Dermis microvascular lymphatic vessel endothelial cell (primary cell): ENCODE results near the gene ZDHHC11B. TPM values are rescaled to one million over a fixed set of nuclear protein-coding genes. Genes with fewer than 3 reads are reported as not detected.
"Not testable (repeated sequence)": the region's sequence is repeated elsewhere in the genome, so short reads cannot be mapped to it uniquely, and the experiment has no call there.

Experiments used
- DNase-seq, 2 donors: peaks; one replicate each; pipeline versions ENCODE4 v3.0.0 to v3.0.0-alpha.2; 2010; ENCODE audit warnings: low read depth in 2 of 2
- total RNA-seq: library from RNA; depleted of rRNA; stranded (reverse); fragments of >200 nt; gene quantifications from 2 replicates; pipeline ENCODE4 v1.2.1, GENCODE V29; 2014

The ZDHHC11B gene
- total RNA-seq, 1 donor from 2014 or later = not detected

- not testable (repeated sequence) for DNase-seq
These were observed 14.9 kb downstream of the ZDHHC11B start for GRCh38 chr5:769485-770145.

DNA sequence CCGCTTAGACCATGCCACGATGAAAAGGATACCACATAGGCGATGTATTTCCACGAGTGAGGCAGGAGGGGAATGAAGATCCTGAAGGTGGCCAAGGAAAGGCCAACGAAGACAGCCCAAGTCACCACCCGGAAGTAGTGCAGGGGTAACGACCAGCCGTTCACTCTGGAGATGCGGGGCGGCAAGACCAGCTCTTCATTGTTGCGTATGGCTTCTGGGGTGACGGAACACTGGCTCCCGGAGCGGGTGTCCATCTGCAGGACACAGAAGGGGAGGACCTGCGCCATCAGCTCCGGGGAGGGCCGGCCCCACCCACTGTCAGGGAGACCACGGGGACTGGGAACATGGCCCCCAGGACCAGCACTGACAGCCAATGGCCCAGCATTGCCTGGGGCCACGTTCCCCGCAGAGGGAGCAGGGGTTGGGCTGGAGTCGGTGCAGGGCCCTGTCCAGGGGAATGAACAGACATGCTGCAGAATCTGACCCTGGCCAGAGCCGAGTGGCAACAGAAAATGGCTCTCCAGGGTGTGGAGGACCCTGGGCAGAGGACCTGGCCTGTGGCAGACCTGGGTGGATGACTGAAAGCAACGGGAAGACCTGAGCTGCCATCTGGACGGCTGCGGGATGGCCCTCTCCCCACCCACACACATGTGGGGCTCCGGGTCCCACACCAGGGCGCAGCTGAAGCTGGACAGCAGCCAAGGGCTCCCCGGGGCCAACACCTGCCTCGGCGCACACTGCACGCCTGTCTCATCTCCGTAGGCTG lies 17.7 kb downstream of the ZDHHC11B start:
- no peak for DNase-seq

- no peak for DNase-seq
These were observed 18.4 kb downstream of the ZDHHC11B start for GRCh38 chr5:765948-766631.

GRCh38 chr5:763998-764781 lies 20.3 kb downstream of the ZDHHC11B start:
- DNase-seq = no peak

DNA sequence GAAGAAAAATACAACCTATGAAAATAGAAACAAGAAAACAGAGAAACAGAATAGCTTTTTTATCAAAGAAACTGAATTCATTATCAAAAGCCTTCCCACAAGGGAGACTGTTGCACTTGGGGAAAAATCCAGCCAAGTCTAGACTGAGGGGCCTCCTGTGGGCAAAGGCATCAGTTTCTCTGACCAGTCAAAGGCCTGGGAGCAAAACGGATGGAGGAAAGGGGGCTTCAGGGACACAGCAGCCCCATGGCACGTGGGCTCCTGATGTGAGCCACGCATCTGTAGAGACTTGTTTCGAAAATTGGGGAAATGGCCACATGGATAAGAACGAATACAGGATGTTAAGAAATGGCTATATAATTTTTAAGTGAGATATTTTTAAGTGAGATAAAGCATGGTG lies 21.1 kb downstream of the ZDHHC11B start:
- DNase-seq = no peak

GRCh38 chr5:762996-763395 lies 21.5 kb downstream of the ZDHHC11B start:
- not testable (repeated sequence) for DNase-seq

DNA sequence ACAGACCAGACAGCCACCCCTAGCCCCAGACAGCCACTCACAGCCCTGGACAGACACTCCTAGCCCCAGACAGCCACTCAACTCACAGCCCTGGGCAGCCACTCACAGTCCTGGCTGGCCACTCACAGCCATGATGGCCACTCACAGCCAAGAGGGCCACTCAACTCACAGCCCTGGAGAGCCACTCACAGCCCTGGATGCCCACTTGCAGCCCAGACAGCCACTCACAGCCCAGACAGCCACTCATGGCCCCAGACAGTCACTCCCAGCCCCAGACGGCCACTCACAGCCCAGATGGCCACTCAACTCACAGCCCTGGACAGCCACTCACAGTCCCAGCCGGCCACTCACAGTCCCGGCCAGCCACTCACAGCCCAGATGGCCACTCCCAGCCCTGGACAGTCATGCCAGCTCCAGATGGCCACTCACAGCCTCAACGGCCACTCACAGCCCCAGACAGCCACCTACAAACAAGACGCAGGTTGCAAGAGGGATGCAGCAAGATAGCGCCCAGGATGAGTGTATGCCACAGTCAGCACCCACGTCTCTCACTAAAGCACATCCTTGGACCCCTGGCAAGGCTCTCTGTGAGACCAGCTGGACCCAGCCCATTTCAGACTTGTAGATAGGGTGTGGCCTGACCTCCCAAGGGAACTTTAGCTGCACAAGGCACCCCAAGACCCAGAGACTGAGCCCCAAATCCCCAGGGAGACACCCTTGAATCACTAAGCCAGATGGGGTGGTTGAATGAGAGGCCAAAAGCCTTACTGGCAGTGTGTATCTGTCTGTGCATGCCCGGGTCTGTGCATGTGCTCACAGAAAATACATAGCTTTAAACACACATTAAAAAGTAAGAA lies 22.4 kb downstream of the ZDHHC11B start:
- DNase-seq = no peak

DNA sequence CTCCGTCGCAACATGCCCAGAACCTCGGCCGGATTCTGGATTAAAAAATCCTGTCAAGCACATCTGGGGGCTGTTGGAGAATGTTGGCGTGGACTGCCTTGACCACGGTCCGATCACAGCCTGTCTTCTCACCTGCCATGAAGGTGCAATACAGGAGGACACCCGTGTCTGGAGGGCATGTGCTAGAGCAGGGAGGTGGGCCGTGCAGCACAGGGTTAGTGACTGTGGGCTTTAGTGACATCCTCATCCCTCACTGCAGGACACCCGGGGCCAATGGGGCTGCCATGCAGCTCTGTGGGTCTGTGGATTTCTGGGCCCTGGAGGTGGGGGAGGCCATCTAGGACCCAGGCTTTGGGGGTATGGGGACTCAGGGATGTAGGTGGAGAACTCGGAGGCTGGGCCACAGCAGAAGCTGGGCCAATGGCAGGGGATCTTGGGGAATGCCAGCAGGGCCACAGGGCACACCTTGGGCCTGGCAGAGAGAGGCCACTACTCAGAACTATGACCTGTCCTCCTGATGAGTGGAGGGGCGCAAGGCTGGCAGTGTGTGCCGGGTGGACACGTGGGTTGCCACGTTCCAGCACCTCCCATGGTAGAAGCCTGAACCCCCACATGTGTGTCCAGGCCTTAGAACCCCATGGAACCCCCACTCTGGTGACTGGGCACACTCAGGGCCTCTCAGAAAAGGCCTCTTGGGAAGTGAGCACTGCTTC lies 23.3 kb downstream of the ZDHHC11B start:
- no peak for DNase-seq

GRCh38 chr5:760363-761058 lies 24.0 kb downstream of the ZDHHC11B start:
- no peak for DNase-seq

DNA sequence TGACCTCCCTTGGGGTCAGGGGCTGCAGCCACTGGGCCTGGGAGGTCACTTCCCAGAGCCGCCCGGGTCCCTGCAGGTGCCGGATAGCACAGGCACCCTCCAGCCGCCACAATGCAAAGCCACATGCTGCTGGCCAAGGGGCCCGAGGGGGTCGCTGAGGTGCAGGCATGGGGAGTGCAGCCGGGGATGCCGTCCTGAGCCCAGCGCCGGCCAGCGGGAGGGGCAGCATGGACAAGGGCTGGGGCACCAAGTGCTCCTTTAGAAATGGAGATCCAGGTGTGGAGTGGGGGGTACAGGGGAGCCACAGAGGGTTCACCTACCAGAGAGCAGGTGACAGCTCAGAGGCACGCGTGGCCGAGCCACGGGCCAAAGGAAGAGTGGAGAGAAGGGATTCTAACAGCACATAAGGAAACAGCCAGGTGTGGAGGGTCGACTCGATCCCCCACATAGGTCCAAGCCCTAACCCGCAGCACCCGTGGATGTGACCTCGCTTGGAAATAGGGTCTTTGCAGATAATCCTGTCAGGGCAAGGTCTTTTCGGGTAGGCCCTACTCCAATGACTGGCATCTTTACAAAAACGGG lies 24.7 kb downstream of the ZDHHC11B start:
- no peak for DNase-seq

- peak in 1 of 2 donors; percentile 22 for DNase-seq
These were observed 25.3 kb downstream of the ZDHHC11B start for GRCh38 chr5:759111-759751.

- no peak for DNase-seq
These were observed 25.9 kb downstream of the ZDHHC11B start for GRCh38 chr5:758698-759053.

GRCh38 chr5:757931-758697 lies 26.4 kb downstream of the ZDHHC11B start:
- DNase-seq = peak in 1 of 2 donors; percentile 14

GRCh38 chr5:757346-757930 lies 27.1 kb downstream of the ZDHHC11B start:
- DNase-seq = no peak

DNA sequence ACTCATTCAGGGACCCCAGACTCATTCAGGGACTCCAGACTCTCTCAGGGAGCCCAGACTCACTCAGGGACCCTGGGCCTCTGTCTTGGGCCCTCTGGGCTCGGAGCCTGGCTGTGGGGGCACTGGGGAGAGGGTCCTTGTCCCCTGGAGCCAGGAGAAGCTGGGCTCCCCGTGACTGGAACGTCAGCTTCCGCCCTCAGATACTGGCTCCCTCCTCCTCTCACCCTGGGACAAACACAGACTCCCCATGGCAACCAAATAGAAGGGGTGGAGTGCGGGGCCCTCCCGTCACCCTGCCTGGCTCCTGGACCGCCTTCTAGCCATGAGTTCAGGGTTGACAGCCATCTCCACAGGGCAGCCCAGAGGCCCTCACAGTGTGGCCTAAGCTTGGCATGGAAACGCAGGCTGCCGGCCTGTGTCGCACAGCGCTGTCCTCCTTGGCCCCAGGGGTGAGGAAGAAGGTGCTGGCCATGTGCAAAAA lies 27.6 kb downstream of the ZDHHC11B start:
- DNase-seq = no peak

DNA sequence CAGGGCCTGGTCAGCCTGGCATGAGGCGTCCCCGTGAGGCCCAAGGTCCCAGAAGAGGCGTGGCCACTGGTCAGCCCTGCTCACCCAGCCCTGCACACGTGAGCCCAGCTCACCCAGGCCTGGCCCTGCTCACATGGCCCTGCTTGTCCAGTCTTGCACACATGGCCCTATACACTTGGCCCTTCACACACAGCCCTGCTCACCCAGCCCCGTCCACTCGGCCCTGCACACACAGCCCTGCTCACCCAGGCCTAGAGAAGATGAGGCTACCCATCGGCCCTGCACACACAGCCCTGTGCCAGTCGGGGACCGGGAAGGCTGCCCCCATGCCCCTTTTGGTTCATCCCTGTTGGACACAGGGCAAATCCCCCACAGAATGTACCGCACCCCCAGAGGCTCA lies 28.4 kb downstream of the ZDHHC11B start:
- DNase-seq = no peak

- DNase-seq = not testable (repeated sequence)
These were observed 30.3 kb downstream of the ZDHHC11B start for GRCh38 chr5:754143-754632.
